GM08714 (cell line): ENCODE data around the gene CHRM4.

Source experiments
- H3K4me3 ChIP-seq: fragments of 200-500 bp; sonication (Bioruptor generic); 2 replicates; pipeline ENCODE4 v1.5.1; 2014; ENCODE audit warnings: mild to moderate bottlenecking, low read length, inconsistent platforms
- ZNF274 ChIP-seq: IDR thresholded peaks from 2 replicates; pipeline ENCODE4 v1.6.1; 2012; ENCODE audit warnings: mild to moderate bottlenecking, low read depth, low read length

Gene CHRM4

GRCh38 chr11:46362156-46363030 is 29.2 kb downstream of the CHRM4 start:
- TF ChIP-seq ZNF274 = no peak
- H3K4me3 ChIP-seq = peak overlapping the region; percentile 54; the same call in 1 of the 2 replicates

DNA sequence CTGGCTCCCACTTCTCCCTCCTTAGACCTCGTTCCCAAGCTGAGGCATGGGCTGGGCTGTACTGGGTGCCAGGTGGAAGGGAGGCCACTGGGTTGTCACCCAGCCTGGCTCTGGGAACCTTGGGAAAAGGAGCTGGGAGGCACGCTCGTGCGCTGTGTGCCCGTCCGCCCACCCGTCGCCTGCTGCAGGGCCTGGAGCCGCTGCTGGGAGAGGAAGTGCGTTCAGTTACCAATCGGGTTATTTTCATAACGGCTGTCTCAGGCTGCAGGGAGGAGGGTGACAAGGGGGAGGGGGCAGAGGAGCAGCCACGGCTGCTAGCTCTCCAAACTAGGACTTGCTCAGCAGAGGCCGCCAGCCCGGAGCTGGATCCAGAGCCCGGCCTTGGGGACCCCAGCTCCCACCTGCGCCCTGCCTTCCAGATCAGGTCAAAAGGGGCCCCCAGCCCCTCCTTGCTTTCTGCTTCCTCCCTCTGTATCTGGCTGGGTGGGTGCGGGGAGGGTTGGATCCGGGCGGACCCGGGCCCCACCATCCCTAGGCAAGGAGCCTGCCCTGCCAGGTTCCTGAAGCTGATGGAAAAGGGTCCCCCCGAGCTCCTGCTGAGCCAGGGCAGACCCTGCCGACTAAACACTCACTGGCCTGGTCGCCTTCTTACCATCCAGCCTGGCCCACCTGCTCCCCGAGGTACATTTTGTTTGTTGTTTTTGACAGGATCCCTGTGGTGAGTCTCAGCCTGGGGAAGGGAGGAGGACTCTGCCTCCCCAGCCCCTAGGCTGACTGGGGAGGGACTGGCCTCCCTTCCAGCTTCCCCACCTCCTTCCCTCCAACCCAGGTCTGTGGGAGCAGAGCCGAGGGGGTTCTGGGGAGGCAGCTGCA is 30.1 kb downstream of the CHRM4 start:
- TF ChIP-seq ZNF274 = no peak
- H3K4me3 ChIP-seq = peak overlapping the region; percentile 54; the same call in 1 of the 2 replicates

DNA sequence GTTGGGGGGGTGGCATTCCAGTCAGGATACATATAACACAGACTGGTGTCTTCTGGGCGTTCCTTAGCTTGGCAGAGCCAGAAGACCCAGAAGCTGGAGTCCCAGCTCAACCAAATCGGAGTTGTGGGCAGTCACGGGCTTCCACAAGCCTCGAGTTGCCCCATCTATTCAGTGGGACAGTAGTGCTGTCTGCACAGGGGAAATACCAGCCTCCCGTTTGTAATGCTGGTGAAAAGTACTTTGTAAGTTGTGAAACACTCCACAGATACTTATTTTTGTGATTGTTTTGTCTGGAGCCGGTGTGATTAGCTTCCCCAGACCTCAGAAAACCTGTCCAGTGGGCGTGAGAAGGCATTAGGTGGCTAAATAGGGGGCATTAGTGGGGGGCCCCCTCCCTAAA is 30.7 kb downstream of the CHRM4 start:
- no peak for TF ChIP-seq ZNF274
- H3K4me3 ChIP-seq = peak overlapping the region; percentile 40; the same call in 1 of the 2 replicates

GRCh38 chr11:46359953-46360352 is 31.6 kb downstream of the CHRM4 start:
- no peak overlapping the region for H3K4me3 ChIP-seq
- no peak for TF ChIP-seq ZNF274

DNA sequence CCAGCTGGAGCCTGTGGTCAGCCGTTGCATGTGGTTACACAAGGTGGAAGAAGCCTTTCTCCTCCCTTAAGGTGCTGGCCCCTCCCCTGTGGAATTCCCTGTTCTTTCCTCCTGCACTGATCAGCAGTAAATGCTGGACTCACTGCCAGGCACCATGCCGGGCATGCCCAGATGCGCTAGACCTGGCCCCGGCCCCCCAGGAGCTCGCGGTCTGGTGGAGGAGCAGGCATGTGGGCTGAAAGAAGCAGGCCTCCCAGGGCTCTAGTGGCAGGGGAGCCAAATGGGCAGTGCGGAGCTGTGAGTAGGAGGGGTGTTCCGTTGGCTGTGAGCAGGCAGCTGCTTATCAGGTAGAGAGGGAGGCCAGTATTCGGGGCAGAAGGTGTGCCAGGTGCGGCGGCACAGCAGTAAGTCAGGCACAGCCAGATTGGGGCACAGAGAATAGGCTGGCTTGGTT is 34.1 kb downstream of the CHRM4 start:
- no peak for TF ChIP-seq ZNF274
- no peak overlapping the region for H3K4me3 ChIP-seq

- no peak overlapping the region for H3K4me3 ChIP-seq
- TF ChIP-seq ZNF274 = no peak
Observed at GRCh38 chr11:46356924-46357482, 34.6 kb downstream of the CHRM4 start.

GRCh38 chr11:46353698-46354097 is 37.9 kb downstream of the CHRM4 start:
- H3K4me3 ChIP-seq = no peak overlapping the region
- no peak for TF ChIP-seq ZNF274

DNA sequence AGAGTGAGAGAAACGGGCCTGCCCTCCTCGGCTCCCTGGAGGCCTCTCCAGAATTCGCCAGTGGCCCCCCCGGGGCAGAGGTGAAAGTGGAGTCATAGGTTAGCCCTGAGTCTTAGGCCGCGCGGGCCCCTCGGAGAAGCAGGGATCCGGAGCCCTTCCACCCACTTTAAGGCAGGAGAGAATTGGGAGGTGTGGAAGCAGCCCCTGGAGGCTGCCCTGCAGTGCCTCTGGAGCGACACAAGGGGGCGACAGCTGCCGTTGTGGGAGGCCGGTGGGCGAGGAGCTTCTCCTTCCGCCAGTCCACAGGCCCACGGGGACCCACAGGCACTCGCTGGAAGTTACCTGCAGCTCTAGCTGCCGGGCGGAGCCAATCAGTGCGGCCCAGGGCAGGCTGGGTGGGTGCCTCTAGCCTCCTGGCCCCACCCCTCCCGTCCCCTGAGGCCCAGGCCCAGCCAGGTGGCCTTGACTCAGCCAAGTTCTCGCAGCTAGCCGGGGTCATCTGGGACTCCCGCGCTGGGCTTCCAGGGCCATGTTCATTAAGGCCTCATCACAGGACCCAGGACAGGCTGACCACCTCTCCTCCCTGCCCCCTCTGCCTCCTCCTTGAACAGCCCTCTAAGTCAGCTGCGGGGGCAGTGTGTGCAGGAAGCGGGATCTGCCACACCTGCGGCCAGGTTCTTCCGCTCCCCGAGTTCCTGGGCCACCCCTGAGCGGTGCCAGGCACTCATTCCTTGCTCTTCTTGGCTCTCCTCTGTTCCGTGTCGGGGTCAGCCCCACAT is 39.3 kb downstream of the CHRM4 start:
- no peak overlapping the region for H3K4me3 ChIP-seq
- no peak for TF ChIP-seq ZNF274

- no peak overlapping the region for H3K4me3 ChIP-seq
- TF ChIP-seq ZNF274 = no peak
Observed at GRCh38 chr11:46351606-46352005, 40.0 kb downstream of the CHRM4 start.

GRCh38 chr11:46351148-46351547 is 40.4 kb downstream of the CHRM4 start:
- H3K4me3 ChIP-seq = no peak overlapping the region
- TF ChIP-seq ZNF274 = no peak

GRCh38 chr11:46350695-46351094 is 40.9 kb downstream of the CHRM4 start:
- TF ChIP-seq ZNF274 = no peak

GRCh38 chr11:46348566-46349401 is 42.8 kb downstream of the CHRM4 start:
- TF ChIP-seq ZNF274 = no peak
- peak overlapping the region; percentile 85 for H3K4me3 ChIP-seq

More at GRCh38 chr11:46350695-46351094, 40.9 kb downstream of the CHRM4 start:
- H3K4me3 ChIP-seq = no peak overlapping the region
